GM12874 (cell line): ENCODE results near the gene TRAF2.

Source experiments
- TF ChIP-seq, protein P1 (sequence below): IDR thresholded peaks from 2 replicates; pipeline ENCODE4 v1.5.1; 2011; ENCODE audit warnings: low read depth, mild to moderate bottlenecking, control low read depth, low read length, moderate library complexity; ENCODE audit not compliant: insufficient read depth

Gene TRAF2

DNA sequence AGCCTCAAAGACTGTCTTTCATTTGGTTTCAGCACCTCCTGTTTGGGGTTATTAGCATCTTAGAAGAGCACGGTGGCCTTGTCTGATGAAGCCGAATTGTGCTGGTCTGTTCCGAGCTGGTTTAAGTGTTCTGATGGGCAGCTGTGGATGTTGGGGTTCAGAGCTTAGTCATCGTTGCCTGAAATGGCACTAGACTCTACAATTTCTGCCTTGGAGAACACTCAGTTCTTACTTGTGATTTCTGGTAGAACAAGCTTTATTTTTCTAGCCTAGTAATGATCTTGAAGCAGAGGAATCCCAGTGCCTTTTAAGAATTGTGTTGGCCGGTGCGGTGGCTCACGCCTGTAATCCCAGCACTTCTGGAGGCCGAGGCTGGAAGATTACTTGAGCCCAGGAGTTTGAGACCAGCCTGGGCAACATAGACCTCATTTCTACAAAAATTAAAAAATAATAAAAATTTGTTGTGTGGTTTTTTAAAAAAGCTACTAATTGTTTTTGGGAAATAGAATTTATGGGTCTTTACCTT, 50.4 kb downstream of the TRAF2 start:
- TF ChIP-seq, protein P1, sequence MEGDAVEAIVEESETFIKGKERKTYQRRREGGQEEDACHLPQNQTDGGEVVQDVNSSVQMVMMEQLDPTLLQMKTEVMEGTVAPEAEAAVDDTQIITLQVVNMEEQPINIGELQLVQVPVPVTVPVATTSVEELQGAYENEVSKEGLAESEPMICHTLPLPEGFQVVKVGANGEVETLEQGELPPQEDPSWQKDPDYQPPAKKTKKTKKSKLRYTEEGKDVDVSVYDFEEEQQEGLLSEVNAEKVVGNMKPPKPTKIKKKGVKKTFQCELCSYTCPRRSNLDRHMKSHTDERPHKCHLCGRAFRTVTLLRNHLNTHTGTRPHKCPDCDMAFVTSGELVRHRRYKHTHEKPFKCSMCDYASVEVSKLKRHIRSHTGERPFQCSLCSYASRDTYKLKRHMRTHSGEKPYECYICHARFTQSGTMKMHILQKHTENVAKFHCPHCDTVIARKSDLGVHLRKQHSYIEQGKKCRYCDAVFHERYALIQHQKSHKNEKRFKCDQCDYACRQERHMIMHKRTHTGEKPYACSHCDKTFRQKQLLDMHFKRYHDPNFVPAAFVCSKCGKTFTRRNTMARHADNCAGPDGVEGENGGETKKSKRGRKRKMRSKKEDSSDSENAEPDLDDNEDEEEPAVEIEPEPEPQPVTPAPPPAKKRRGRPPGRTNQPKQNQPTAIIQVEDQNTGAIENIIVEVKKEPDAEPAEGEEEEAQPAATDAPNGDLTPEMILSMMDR, result no peak

DNA sequence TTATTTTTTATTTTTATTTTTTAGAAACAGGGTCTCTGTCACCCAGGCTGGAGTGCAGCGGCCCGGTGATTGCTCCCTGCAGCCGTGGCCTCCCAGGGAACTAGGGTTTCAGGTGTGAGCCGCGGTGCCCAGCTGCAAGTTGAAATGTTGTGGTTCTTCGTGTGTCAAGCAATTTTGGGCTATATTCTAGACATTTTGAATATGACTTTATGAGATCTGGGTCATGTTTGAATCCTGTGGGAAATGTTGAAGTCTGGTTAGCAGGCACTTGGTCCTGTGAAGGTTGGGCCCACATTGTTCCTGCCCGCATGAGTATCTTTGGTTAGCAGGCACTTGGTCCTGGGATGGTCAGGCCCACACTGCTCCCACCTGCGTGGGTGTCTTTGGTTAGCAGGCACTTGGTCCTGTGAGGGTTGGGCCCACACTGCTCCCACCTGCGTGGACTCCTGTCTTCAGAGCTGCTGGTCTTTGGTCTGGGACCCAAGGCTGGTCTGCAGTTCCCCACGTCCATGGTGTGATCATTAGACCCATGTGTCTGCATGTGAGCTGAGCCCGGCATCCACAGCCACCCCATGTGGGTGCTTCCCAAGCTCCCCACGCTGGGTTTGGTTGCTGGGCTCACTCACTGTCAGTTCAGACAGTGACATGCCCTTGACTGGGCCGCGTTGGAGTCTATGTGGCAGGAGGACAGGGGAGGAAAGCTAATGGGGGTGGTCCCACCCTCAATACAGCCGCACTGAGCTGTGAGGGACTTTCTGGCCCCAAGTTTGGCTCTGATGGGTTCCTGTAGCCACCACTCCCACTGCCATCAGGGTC, 51.1 kb downstream of the TRAF2 start:
- TF ChIP-seq, protein P1, result no peak

DNA sequence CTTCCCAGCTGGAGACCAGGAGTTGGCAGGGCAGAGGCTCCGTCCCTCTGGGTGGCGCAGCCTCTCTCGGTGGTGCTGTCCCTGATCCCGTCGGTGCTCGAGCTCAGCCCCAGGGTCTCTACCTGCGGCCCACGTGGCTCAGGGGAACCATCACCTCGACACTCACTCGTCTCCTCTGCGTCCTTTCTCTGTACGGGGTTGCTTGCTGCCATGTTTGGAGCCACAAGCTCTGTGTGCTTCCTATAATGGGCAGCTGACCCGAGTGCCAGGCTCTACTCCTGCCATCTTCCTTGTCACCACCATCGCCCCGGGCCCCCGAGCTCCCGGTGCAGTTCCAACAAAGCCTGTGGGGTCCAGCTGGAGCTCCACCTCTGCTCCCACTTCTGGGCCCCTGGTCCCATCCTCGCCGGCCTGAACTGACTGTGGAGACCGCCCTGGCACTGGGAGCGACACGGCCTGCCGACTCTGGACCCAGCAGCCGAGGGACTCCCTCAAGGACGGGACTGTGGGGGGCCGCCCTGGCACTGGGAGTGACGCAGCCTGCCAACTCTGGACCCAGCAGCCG, 53.2 kb downstream of the TRAF2 start:
- TF ChIP-seq, protein P1, result no peak

DNA sequence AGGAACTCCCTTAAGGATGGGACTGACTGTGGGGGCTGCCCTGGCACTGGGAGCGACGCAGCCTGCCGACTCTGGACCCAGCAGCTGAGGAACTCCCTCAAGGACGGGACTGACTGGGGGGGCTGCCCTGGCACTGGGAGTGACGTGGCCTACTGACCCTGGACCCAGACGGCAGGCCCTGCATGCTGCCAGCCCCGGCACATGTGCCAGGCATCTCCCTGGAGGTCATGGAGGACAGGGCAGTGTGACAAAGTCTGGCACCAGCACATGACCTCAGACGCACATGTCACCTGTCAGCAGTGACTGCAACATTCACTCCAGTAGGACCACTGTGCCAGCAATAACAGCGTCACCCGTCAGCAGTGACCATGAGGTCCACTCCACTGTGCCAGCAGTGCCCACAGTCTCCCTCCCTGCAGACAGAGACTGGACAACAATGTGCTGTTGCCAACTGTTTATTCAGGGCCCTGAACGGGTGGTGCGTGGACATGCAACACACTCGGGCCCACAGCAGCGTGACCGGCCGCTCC, 53.7 kb downstream of the TRAF2 start:
- TF ChIP-seq, protein P1, result no peak

DNA sequence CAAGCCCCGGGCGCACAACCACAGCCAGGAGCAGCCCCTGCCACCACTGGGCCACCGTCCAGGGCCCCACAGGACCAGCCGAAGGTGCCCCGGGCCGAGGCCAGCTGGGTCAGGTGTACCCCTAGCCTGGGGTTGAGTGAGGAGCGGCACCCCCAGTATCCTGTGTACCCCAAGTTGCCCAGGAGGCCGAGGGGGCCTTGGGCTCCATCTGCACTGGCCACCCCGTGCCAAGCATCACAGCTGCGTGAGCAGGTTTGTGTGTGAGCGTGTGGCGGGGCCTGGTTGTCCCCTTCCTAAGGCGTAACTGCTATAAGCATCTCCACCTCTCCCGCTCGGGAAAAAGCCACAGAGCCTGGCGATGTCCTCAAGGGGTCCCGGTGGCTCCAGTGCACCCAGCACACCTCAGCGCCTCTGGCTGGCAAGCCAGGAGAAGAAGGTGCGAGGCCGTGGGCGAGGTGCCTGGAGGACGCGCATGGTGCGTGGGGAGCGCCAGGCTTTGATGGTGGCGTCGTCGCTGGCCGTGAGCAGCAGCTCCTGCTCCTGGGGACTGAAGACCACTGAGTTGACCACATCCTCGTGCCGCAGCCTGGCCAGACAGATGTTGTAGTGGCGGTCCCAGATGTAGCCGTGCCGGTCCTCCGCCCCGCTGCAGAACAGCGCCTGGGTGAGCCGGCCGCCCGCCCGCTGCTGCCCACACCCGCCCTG, 54.4 kb downstream of the TRAF2 start:
- TF ChIP-seq, protein P1, result no peak

DNA sequence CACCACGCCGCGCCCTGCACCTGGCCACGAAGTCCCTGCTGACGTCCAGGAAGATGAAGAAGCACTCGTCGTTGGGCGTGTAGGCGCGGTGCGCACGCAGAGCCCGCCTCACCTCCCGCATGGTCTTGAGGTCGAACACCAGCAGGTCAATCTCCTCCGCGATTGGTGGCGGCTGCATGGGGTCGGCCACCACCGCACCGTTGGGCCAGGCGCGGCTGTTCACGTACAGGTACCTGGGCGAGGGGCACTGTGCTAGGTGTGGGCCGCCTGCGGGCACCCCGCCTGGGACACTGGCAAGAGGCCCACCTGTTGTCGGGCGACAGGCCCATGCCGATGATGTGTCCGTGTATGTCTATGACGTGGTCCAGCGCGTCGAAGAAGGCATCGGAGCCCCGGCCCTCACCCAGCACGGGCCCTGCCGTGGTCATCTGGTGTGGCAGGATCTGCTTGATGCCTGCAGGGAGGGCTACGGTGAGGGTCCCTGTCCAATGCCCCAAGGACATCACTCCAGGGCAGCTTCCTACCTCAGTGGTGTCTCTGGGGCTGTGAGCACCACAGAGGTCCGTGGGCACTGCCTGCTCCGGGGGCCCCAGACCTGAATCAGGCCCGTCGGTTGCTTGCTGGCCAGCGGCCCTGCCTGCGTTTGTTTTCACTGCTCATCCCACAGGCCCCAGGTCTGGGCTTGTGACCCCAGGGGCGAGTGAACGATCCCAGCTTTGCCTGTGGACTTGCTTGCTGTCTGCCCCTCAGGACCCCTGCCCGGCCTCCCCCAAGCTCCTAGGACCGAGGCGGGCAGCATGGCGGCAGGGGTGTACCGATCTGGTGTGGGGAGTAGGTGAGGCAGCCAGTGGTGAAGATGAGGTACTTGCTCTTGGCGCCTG, 55.2 kb downstream of the TRAF2 start:
- TF ChIP-seq, protein P1, result no peak
